ENCODE results near the gene DAAM1. TPM values are rescaled to one million over a fixed set of nuclear protein-coding genes. Genes with fewer than 3 reads are reported as not detected.
A peak's percentile ranks its signal among the peaks of the same experiment; 100 is the strongest.

The DAAM1 gene
- total RNA-seq, 2 donors from 2014 or later = 61.4 to 67.0 TPM

DNA sequence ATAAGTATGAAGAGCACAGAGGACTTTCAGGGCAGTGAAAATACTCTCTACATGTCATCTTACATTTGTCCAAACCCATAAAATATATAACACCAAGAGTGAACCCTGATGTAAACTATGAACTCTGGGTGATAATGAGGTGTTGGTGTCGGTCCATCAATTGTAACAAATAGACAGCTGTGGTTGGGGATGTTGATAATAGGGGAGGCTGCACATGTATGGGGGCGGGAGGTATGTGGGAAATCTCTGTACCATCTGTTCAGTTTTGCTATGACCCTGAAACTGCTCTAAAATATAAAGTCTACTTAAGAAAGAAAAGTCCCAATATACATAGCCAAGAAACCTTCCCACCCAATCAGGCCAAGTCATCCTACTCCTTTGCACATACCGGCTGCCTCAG lies 188.2 kb downstream of the DAAM1 start:
- TF ChIP-seq CTCF (IDR thresholded peaks at IDR 0.05) = no peak
- Histone ChIP-seq H3K27ac (peak overlapping the region; percentile 4 to 53), H3K4me1 (peaks cover 0 to 45% of the 10 kb centered on the region in 2 donors), H3K9me3 (no peaks in the 10 kb centered on the region), H3K27me3 (no peaks in the 10 kb centered on the region), H3K4me3 (no peak overlapping the region), H3K36me3 (no peaks in the 10 kb centered on the region)
- no peak for DNase-seq (ENCODE audit: low spot score)

DNA sequence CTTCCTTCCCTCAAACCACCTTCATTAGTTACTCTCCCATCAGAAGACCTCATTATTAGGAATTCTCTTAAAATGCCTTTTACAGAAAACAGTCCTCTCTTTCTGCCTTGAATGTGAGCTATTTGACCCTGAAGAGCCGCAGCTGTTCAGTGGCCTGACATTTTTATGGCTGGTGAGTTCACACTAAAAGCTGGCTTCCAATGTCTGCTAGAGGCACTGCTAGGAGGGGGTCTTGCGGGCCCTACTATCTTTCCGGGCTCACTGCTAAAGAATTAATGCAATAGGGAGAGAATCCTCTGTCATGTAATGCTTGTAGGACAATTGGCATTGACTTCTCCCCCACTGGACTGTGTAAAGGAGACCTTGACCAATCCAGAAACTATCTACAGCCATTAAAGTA lies 189.0 kb downstream of the DAAM1 start:
- Histone ChIP-seq H3K36me3 (no peaks in the 10 kb centered on the region), H3K4me3 (no peak overlapping the region), H3K9me3 (no peaks in the 10 kb centered on the region), H3K27me3 (no peaks in the 10 kb centered on the region), H3K4me1 (peaks cover 0 to 37% of the 10 kb centered on the region in 2 donors), H3K27ac (peak overlapping the region; percentile 4 to 53)
- no peak for DNase-seq (ENCODE audit: low spot score)
- TF ChIP-seq CTCF (IDR thresholded peaks at IDR 0.05) = no peak

DNA sequence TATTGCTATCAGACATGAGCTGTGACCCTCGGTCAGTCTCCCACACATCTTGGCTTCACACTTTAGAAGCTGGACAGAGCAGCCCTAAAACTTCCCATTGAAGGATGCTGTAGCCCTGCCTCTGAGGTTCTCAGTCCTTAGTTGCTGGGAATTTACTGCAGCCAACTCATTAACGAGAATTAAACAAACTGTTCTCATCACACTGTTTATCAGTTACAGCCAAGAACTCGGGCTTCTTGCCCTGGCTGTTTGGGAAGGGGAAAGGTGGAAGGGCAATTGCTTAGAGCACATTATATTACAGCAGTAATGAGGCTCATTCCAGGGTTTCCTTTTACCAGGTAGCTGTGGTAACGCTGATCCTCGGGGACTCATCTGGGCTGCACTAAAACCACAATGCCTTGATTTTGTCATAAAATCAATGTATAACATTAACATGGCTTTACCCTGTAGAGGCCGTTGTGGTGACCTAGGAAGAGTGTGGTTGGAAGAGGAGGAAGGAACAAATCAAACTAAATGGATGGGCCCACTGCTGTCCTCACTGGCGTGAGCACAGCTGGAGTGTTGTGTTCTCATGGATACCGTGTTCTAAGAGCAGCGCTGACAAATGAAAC lies 189.6 kb downstream of the DAAM1 start:
- Histone ChIP-seq H3K4me3 (no peak overlapping the region), H3K27ac (peak overlapping the region; percentile 4 to 53)
- no peak for DNase-seq (ENCODE audit: low spot score)

DNA sequence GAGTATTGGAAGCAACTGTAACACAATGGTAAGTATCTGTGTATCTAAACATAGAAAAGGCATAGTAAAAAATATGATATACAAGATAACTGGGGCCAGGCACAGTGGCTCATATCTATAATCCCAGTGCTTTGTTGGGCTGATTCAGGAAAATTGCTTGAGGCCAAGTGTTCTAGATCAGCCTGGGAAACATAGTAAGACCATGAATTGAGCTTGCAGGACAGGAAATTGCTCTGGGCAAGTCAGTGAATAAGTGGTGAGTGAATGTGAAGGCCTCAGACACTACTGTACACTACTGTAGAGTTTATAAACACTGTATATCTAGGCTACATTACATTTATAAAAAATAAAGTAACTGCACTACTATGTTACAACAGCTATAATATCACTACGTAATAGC lies 201.5 kb downstream of the DAAM1 start:
- no peak overlapping the region for H3K27ac ChIP-seq
- DNase-seq (ENCODE audit: low spot score) = no peak
- TF ChIP-seq CTCF (IDR thresholded peaks at IDR 0.05) = no peak
- H3K4me3 ChIP-seq = no peak overlapping the region
- H3K4me1 ChIP-seq = no peaks in the 10 kb centered on the region
- no peaks in the 10 kb centered on the region for H3K27me3 ChIP-seq
- H3K36me3 ChIP-seq = no peaks in the 10 kb centered on the region
- H3K9me3 ChIP-seq = no peaks in the 10 kb centered on the region

More for the DNA sequence above, 189.6 kb downstream of the DAAM1 start:
- H3K36me3 ChIP-seq = no peaks in the 10 kb centered on the region
- TF ChIP-seq CTCF (IDR thresholded peaks at IDR 0.05) = no peak
- peaks cover 0 to 31% of the 10 kb centered on the region in 2 donors for H3K4me1 ChIP-seq
- no peaks in the 10 kb centered on the region for H3K9me3 ChIP-seq
- no peaks in the 10 kb centered on the region for H3K27me3 ChIP-seq

DNA sequence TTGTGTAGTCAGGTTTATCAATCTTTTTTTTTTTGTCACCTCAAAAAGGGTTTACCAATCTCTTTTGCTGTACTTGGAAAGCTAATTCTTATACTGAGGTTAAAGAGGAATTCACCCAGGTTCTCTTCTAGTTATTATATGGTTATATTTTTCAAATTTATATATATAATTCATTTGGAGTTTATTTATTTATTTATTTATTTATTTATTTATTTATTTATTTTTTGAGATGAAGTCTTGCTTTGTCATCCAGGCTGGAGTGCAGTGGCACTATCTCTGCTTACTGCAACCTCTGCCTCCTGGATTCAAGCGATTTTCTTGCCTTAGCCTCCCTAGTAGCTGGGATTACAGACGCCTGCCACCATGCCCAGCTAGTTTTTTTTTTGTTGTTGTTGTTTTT lies 202.9 kb downstream of the DAAM1 start:
- Histone ChIP-seq H3K9me3 (no peaks in the 10 kb centered on the region), H3K27ac (no peak overlapping the region), H3K4me3 (no peak overlapping the region), H3K4me1 (no peaks in the 10 kb centered on the region), H3K27me3 (no peaks in the 10 kb centered on the region), H3K36me3 (no peaks in the 10 kb centered on the region)
- DNase-seq (ENCODE audit: low spot score) = no peak
- no peak for TF ChIP-seq CTCF (IDR thresholded peaks at IDR 0.05)

- TF ChIP-seq CTCF (IDR thresholded peaks at IDR 0.05) = no peak
- H3K27ac ChIP-seq = no peak overlapping the region
- no peaks in the 10 kb centered on the region for H3K4me1 ChIP-seq
- H3K27me3 ChIP-seq = no peaks in the 10 kb centered on the region
- H3K4me3 ChIP-seq = no peak overlapping the region
- no peaks in the 10 kb centered on the region for H3K9me3 ChIP-seq
- H3K36me3 ChIP-seq = no peaks in the 10 kb centered on the region
- no peak for DNase-seq (ENCODE audit: low spot score)
Observed at GRCh38 chr14:59394268-59394667, 205.8 kb downstream of the DAAM1 start.

Data from right atrium auricular region (tissue), 2 donors.